D721Med (cell line): ENCODE data around the gene SLC25A44.

Source experiments
- DNase-seq: peaks from one replicate; pipeline ENCODE4 v3.0.0; 2011; ENCODE audit warnings: low spot score; ENCODE audit not compliant: insufficient read length
- FAIRE-seq: peaks from 2 replicates; lab custom pipeline; 2011; peaks lifted over from hg19 to GRCh38; lab: Jason Lieb, UNC
- TF ChIP-seq, protein P1 (sequence below): IDR thresholded peaks from 2 replicates; pipeline ENCODE4 v1.5.1; 2012; ENCODE audit warnings: mild to moderate bottlenecking, control low read depth; ENCODE audit not compliant: insufficient read depth; ENCODE audit errors: missing control alignments

The SLC25A44 gene

GRCh38 chr1:156258859-156259258 lies 65.0 kb downstream of the SLC25A44 start:
- FAIRE-seq, result no peak
- DNase-seq, result no peak
- TF ChIP-seq, protein P1, sequence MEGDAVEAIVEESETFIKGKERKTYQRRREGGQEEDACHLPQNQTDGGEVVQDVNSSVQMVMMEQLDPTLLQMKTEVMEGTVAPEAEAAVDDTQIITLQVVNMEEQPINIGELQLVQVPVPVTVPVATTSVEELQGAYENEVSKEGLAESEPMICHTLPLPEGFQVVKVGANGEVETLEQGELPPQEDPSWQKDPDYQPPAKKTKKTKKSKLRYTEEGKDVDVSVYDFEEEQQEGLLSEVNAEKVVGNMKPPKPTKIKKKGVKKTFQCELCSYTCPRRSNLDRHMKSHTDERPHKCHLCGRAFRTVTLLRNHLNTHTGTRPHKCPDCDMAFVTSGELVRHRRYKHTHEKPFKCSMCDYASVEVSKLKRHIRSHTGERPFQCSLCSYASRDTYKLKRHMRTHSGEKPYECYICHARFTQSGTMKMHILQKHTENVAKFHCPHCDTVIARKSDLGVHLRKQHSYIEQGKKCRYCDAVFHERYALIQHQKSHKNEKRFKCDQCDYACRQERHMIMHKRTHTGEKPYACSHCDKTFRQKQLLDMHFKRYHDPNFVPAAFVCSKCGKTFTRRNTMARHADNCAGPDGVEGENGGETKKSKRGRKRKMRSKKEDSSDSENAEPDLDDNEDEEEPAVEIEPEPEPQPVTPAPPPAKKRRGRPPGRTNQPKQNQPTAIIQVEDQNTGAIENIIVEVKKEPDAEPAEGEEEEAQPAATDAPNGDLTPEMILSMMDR, result no peak

DNA sequence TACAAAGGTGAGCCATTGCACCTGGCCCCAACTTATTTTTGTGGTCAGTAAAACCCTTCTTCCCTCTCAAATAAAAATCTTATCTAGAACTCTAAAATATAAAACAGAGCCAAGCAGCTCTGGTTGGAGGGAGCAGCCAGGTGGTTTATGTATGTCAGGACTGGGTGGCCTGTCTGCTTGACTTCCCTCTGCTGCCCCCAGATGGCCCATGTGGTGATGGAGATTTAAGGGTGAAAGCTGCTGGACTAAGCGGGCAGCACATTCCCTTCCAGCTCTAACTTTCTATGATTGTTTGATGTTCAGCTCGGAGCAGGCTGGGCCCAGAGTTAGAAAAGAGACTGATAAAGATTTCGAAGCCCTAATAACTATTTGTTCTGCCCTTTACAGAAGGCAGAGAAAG lies 65.9 kb downstream of the SLC25A44 start:
- DNase-seq, result no peak
- FAIRE-seq, result no peak
- TF ChIP-seq, protein P1, result no peak

DNA sequence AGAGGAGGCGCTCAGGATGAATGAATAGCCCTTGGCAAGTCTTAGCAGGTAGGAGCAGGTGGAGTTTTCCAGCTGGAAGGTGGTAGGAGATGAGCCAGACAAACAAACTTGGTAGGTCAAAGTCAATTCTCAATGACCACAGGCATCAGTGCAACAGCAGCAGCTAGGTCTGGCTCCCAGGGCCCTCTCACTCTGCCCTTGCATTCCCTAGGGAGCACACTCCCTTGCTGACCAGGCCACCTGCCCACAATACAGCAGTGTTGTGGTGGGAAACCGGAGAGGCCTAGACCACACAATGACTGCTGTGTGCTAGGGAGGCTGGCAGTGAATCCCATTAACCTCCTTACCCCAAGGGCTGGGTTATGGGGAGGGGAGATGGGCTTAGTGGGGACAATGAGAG lies 67.0 kb downstream of the SLC25A44 start:
- DNase-seq (no peak), FAIRE-seq (no peak)
- TF ChIP-seq, protein P1, result no peak
